PC-9 (cell line): ENCODE measurements around the gene PSME4. TPM values are rescaled to one million over a fixed set of nuclear protein-coding genes. Genes with fewer than 3 reads are reported as not detected.

ENCODE experiments used
- BruUV-seq: library from RNA; stranded (reverse); fragments of 400-500 nt; replicated peaks from 2 replicates; lab custom pipeline; 2021; lab: Mats Ljungman, UMichigan
- CTCF ChIA-PET: fragments of 300-600 bp; sonication (Branson Sonifier 250); formaldehyde crosslinking; loops from one replicate; lab custom pipeline; 2022; ENCODE audit warnings: antibody characterized with exemption; lab: Charles Lee
- POLR2A ChIA-PET: fragments of 300-600 bp; sonication (Branson Sonifier 250); formaldehyde crosslinking; loops from one replicate; lab custom pipeline; 2022; ENCODE audit warnings: antibody characterized with exemption; ENCODE audit not compliant: unreplicated experiment; lab: Charles Lee
- DNase-seq, 2 experiments: peaks; one replicate each; pipeline versions ENCODE4 v3.0.0 to v3.0.0-alpha.2; 2015 to 2022; ENCODE audit warnings: mixed read lengths in 1 of 2
- H2AFZ ChIP-seq: fragments of 200-600 bp; sonication (generic); 2 replicates; pipeline ENCODE4 v1.8.1; 2017; ENCODE audit warnings: antibody characterized with exemption
- H3F3A ChIP-seq: fragments of 200-600 bp; sonication (generic); 2 replicates; pipeline ENCODE4 v1.8.1; 2017; ENCODE audit warnings: antibody characterized with exemption, mild to moderate bottlenecking, low read depth; ENCODE audit not compliant: insufficient read depth
- H3K27ac ChIP-seq: fragments of 200-600 bp; sonication (generic); 2 replicates; pipeline ENCODE4 v1.6.1; 2016; ENCODE audit warnings: mixed run types
- H3K27me3 ChIP-seq: fragments of 200-600 bp; sonication (generic); 2 replicates; pipeline ENCODE4 v1.6.1; 2016; ENCODE audit warnings: low read depth, mixed run types; ENCODE audit not compliant: insufficient read depth
- H3K36me3 ChIP-seq: fragments of 200-600 bp; sonication (generic); 2 replicates; pipeline ENCODE4 v1.6.1; 2016; ENCODE audit warnings: low read depth, mixed run types
- H3K4me1 ChIP-seq: fragments of 200-600 bp; sonication (generic); replicated peaks from 2 replicates; pipeline ENCODE4 v1.6.1; 2016; ENCODE audit warnings: mixed run types; ENCODE audit not compliant: insufficient read depth
- H3K4me2 ChIP-seq: fragments of 200-600 bp; sonication (generic); 2 replicates; pipeline ENCODE4 v1.6.1; 2017; ENCODE audit warnings: mixed run types
- H3K4me3 ChIP-seq: fragments of 200-600 bp; sonication (generic); 2 replicates; pipeline ENCODE4 v1.6.1; 2016; ENCODE audit warnings: mixed run types
- H3K79me2 ChIP-seq: fragments of 200-600 bp; sonication (generic); 2 replicates; pipeline ENCODE4 v1.6.1; 2017; ENCODE audit warnings: low read depth, mixed run types
- H3K9me2 ChIP-seq: fragments of 200-600 bp; sonication (generic); 2 replicates; pipeline ENCODE4 v1.8.1; 2017; ENCODE audit warnings: mild to moderate bottlenecking; ENCODE audit not compliant: insufficient read depth
- H3K9me3 ChIP-seq: fragments of 200-600 bp; sonication (generic); 2 replicates; pipeline ENCODE4 v1.8.1; 2016; ENCODE audit warnings: low read depth; ENCODE audit not compliant: insufficient read depth
- H4K20me1 ChIP-seq: fragments of 200-600 bp; sonication (generic); 2 replicates; pipeline ENCODE4 v1.8.1; 2017; ENCODE audit not compliant: insufficient read depth
- EZH2 ChIP-seq: fragments of 200-600 bp; sonication (generic); IDR thresholded peaks from 2 replicates; pipeline ENCODE4 v1.8.0; 2017; ENCODE audit warnings: antibody characterized with exemption, low read depth
- intact Hi-C: fragments of 100-400 bp; cut with micrococcal nuclease; formaldehyde crosslinking; loops from one replicate; pipeline ENCODE4 v1.10.0; 2022; ENCODE audit not compliant: unreplicated experiment
- total RNA-seq: library from RNA; stranded (reverse); gene quantifications from 2 replicates; pipeline ENCODE4 v1.2.3, GENCODE V29; 2021
- TF ChIP-seq, protein P1 (sequence below): fragments of 200-600 bp; sonication (generic); conservative IDR thresholded peaks from 2 replicates; pipeline ENCODE4 v1.6.1; 2017; ENCODE audit warnings: mixed run types, antibody characterized with exemption, mild to moderate bottlenecking, moderate library complexity

The PSME4 gene
- total RNA-seq, 1 experiment from 2014 or later: 99.5 TPM

DNA sequence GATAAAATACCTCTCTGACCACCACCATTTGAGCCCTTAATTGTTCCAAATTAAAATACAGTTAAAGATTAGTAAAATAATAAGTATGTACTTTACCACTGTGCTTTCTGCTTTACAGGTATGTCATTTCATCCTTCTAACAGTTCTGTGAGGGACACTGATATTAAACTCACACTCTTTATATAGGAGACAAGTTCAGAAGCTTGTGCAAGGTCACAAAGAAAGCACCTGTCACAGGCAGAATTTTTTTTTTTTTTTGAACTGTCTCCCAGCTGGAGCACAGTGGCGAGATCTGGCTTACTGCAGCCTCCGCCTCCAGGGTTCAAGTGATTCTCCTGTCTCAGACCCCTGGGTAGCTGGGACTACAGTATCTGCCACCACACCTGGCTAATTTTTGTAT, 89.4 kb downstream of the PSME4 start:
- Histone ChIP-seq H4K20me1 (peaks cover 7% of the 10 kb centered on the region; the same call in 1 of the 2 replicates), H3K27me3 (no peaks in the 10 kb centered on the region)

DNA sequence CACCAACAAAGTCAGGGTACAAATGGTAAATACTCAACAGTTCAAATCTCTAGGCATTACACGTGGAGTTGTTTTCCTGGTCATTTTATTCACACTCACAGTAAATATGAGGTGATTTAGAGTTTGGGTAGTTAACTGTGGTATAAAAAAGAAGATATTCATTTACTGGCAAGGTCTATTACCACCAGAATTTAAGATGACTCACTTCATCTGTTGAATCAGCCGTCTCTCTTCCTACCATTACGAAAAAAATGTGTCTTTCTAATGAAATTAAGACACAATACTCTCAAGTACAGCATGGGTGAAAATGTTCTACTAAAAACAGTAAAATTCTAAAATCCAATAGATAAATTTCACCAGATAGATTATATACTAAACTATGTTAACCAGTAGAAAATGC, 90.0 kb downstream of the PSME4 start:
- Histone ChIP-seq H4K20me1 (peaks cover 7% of the 10 kb centered on the region; the same call in 1 of the 2 replicates), H3K79me2 (no peaks in the 10 kb centered on the region), H3K36me3 (peaks cover 28% of the 10 kb centered on the region), H3K27ac (no peak overlapping the region), H3K4me1 (no peaks in the 10 kb centered on the region), H3K4me2 (no peak overlapping the region), H3K9me3 (no peaks in the 10 kb centered on the region), H3K4me3 (no peak overlapping the region), H2AFZ (no peak overlapping the region), H3K9me2 (no peaks in the 10 kb centered on the region), H3K27me3 (no peaks in the 10 kb centered on the region), H3F3A (peaks cover 6% of the 10 kb centered on the region)
- no peak for DNase-seq
- no TSS peak for BruUV-seq
- TF ChIP-seq, protein P1, sequence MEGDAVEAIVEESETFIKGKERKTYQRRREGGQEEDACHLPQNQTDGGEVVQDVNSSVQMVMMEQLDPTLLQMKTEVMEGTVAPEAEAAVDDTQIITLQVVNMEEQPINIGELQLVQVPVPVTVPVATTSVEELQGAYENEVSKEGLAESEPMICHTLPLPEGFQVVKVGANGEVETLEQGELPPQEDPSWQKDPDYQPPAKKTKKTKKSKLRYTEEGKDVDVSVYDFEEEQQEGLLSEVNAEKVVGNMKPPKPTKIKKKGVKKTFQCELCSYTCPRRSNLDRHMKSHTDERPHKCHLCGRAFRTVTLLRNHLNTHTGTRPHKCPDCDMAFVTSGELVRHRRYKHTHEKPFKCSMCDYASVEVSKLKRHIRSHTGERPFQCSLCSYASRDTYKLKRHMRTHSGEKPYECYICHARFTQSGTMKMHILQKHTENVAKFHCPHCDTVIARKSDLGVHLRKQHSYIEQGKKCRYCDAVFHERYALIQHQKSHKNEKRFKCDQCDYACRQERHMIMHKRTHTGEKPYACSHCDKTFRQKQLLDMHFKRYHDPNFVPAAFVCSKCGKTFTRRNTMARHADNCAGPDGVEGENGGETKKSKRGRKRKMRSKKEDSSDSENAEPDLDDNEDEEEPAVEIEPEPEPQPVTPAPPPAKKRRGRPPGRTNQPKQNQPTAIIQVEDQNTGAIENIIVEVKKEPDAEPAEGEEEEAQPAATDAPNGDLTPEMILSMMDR: no peak
- POLR2A ChIA-PET: no interaction called here
- CTCF ChIA-PET: no interaction called here
- intact Hi-C loops: no loop called here

More for the DNA sequence above, 89.4 kb downstream of the PSME4 start:
- ChIA-PET POLR2A (no interaction called here), CTCF (no interaction called here)
- Histone ChIP-seq H3K79me2 (no peaks in the 10 kb centered on the region), H2AFZ (no peak overlapping the region), H3K27ac (no peak overlapping the region), H3F3A (peaks cover 6% of the 10 kb centered on the region), H3K36me3 (peaks cover 26% of the 10 kb centered on the region), H3K4me1 (no peaks in the 10 kb centered on the region), H3K9me2 (no peaks in the 10 kb centered on the region), H3K4me3 (no peak overlapping the region), H3K9me3 (no peaks in the 10 kb centered on the region), H3K4me2 (no peak overlapping the region)
- no peak for TF ChIP-seq EZH2
- TF ChIP-seq, protein P1: no peak
- no peak for DNase-seq
- intact Hi-C loops: no loop called here
- no TSS peak for BruUV-seq

DNA sequence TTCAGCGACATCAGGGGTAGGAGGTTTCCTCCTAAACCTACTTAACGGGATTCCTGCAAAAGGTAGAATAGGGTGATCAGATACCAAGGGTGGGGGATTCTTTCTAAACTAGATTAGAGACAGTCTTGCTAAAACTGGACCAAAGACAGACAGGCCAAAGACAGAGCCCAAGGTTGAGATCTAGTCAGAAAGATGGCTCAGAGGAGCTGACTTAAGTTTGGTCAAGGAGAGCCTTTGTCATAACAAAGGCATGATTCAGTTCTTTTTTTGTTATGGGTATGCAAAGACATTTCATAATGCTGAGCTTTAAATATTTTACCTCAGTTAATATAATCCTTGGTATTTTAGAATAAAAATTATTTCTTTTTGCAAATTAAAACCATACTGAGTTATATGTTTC, 93.2 kb downstream of the PSME4 start:
- intact Hi-C loops: no loop called here
- Histone ChIP-seq H3K4me3 (no peak overlapping the region), H3F3A (peaks cover 6% of the 10 kb centered on the region), H3K27ac (no peak overlapping the region), H3K4me2 (no peak overlapping the region), H3K4me1 (no peaks in the 10 kb centered on the region), H3K79me2 (no peaks in the 10 kb centered on the region), H3K36me3 (peaks cover 31% of the 10 kb centered on the region), H3K9me3 (no peaks in the 10 kb centered on the region), H4K20me1 (no peaks in the 10 kb centered on the region), H3K27me3 (no peaks in the 10 kb centered on the region), H2AFZ (no peak overlapping the region), H3K9me2 (no peaks in the 10 kb centered on the region)
- POLR2A ChIA-PET: interaction anchor here (0.6 kb wide), 1 partner anchor 892 kb away, joined by 4 read pairs; no protein-coding TSS in a partner anchor
- no TSS peak for BruUV-seq
- DNase-seq: no peak
- CTCF ChIA-PET: no interaction called here
- no peak for TF ChIP-seq EZH2
- TF ChIP-seq, protein P1: no peak
